GM13977 (cell line): ENCODE results near the gene CHMP2B.

Experiments used
- DNase-seq: peaks from one replicate; pipeline ENCODE4 v3.0.0; 2012; ENCODE audit warnings: low spot score
- in situ Hi-C: fragments of 300-500 bp; cut with MboI; formaldehyde crosslinking; loops from one replicate; pipeline ENCODE4 v1.12.0; 2022; ENCODE audit warnings: low sequenced_read_pairs, low pct_unique_long_range_greater_than_20kb, mixed read lengths, inconsistent platforms; ENCODE audit not compliant: unreplicated experiment
- TF ChIP-seq, protein P1 (sequence below): IDR thresholded peaks from 2 replicates; pipeline ENCODE4 v1.5.1; 2012; ENCODE audit warnings: mild to moderate bottlenecking, control low read depth; ENCODE audit not compliant: insufficient read depth; ENCODE audit errors: extremely low read depth, missing control alignments

CHMP2B gene

DNA sequence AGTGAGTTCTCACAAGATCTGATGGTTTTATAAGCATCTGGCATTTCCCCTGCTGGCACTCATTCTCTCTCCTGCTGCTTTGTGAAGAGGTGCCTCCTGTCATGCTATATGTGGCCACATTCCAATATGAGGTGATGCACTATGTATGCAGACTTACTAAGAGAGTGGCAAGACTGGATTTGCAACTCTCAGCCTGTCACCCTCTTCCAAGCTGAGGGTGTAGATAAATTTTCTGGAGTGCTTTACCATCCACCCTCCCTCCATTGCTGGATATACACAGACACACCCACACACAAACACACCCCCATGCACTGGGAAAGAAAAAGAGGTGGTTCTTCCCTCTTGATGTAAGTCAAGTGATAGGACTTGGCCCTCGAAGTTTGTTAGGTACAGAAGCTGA lies 30.2 kb upstream of the CHMP2B start:
- TF ChIP-seq, protein P1, sequence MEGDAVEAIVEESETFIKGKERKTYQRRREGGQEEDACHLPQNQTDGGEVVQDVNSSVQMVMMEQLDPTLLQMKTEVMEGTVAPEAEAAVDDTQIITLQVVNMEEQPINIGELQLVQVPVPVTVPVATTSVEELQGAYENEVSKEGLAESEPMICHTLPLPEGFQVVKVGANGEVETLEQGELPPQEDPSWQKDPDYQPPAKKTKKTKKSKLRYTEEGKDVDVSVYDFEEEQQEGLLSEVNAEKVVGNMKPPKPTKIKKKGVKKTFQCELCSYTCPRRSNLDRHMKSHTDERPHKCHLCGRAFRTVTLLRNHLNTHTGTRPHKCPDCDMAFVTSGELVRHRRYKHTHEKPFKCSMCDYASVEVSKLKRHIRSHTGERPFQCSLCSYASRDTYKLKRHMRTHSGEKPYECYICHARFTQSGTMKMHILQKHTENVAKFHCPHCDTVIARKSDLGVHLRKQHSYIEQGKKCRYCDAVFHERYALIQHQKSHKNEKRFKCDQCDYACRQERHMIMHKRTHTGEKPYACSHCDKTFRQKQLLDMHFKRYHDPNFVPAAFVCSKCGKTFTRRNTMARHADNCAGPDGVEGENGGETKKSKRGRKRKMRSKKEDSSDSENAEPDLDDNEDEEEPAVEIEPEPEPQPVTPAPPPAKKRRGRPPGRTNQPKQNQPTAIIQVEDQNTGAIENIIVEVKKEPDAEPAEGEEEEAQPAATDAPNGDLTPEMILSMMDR, result no peak
- DNase-seq, result no peak
- in situ Hi-C loops, result no loop called here

DNA sequence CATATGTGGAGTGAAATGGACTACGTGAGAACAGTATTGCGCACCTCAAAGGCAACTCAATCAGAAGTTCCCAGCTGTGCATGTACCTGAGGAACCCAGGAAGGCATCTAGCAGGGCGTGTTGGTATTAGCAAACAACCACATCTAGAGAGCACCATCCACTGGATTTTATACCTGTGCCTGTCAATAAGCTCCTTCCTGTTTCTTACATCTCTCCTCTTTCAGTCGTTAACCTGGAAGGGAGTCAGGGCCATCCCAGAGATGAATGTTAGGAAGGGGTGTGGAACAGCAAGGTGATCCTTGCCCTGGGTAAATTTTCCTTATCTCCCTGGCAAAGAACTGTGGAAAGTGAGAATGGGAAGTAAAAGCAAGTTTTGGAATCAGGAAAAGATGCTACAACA lies 29.6 kb upstream of the CHMP2B start:
- TF ChIP-seq, protein P1, result no peak
- in situ Hi-C loops, result no loop called here
- DNase-seq, result no peak

DNA sequence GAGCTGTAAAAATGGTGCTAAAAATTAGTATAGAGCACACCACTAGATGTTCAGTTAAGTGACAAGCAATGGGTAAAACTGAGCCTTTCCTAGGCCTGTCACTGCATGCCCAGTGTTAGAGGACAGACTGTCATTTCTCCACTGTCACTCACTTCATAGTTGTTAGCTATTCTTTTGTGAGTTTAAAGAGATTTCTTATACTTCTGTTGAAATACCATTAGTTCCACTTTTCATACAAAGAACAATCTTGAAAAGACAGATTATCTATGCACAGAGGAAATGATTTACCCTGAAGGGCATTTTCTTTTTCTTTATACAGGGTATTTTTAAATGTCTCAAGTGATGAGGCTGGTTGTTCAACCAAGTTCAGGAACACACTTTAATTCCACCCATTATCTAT lies 28.3 kb upstream of the CHMP2B start:
- TF ChIP-seq, protein P1, result no peak
- in situ Hi-C loops, result no loop called here
- DNase-seq, result no peak

DNA sequence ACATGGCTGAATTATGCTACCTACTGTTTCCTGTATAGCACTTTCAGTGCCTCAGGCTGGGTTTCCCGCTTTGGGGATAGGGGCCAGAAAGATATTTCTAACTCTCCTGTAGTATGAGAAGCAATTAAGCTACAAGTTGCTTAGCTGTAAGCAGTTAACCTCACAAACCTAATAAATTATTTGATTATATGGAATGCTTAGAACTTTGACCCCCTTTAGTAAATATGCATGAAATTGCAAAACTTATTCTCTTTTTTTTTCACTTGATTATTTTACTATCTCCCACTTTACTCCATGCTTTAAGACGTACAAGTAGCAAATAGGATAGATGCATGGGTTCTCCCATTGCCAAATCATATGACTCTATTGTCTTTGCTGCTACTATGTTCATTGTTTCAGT lies 27.5 kb upstream of the CHMP2B start:
- TF ChIP-seq, protein P1, result no peak
- in situ Hi-C loops, result no loop called here
- no peak for DNase-seq

DNA sequence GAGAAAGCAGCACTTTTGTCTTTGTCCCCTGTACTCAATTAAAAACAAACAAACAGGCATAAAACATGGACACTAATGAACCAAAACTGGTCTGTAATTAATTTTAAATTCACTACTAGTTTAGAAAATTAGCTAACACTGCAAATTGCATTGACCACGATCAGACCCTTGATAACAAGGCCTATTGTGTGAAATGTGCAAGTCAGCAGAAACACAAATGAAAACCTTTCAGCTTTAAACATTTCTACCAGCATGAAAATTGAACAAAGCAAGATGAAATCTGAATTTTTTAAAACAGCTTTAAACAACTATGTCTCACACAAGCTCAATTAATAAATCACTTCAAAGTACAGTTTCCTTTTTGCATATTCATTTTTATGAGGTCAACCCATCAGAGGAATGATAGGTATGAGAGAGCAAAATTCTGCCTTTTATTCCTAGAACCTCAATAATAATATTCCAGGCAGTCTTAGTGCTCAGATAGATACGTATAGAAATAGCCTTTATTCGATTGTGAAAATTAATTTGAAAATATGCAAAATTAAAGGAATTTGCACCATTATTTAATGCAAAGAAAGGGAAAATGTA lies 27.0 kb upstream of the CHMP2B start:
- DNase-seq, result no peak
- in situ Hi-C loops, result no loop called here
- TF ChIP-seq, protein P1, result no peak

DNA sequence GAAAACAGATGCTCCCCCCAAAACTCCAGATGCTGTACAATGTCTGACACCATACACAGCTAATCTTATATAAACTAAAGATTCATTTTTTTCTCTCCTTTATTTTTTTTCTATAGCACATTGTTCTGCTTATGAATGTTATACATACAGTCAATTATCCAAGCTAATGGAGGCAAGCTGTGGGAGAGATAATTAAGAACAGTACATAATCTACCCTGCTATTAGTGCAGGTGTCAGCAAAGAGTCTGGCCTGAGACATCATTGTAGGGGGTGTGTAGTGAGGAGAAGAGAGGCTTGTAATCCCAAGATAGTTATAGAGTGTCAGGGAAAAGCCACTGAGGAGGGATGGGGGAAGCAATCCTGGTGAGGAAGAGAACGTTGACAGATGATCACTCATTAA lies 25.4 kb upstream of the CHMP2B start:
- in situ Hi-C loops, result no loop called here
- DNase-seq, result no peak
- TF ChIP-seq, protein P1, result no peak

DNA sequence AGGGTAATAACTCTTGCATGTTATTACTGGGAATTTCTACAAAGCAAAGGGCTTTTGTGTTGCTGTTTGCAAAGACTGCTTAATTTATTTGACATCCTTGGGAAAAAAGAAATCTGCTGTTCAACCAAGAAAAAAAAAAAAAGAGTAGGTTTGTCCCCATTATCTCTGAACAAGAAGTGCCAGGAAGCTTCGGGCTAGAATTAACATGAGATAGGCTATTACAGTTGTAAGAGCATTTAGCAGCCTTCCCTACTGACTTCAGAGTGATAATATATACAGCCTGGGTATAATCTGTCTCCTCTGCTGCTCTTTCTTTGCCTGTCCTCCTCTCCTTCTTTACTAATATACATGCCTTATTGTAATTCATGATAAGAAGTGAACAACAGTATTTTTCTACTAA lies 23.3 kb upstream of the CHMP2B start:
- no peak for DNase-seq
- TF ChIP-seq, protein P1, result no peak
- in situ Hi-C loops, result no loop called here
